Measurements from ENCODE around the gene MACROD2. TPM values are rescaled to one million over a fixed set of nuclear protein-coding genes. Genes with fewer than 3 reads are reported as not detected.
A peak's percentile ranks its signal among the peaks of the same experiment; 100 is the strongest.

The MACROD2 gene
- total RNA-seq, 1 experiment from 2014 or later: 1.6 TPM

GRCh38 chr20:14341801-14342200 is 346.5 kb downstream of the MACROD2 start:
- Histone ChIP-seq H2BK20ac (ENCODE audit: low read depth, low read length, poor library complexity, severe bottlenecking) (no peak overlapping the region), H3K4ac (ENCODE audit: low read depth, low read length) (no peak overlapping the region), H3K27ac (ENCODE audit: insufficient read length, low read depth, low read length) (no peak overlapping the region), H4K5ac (ENCODE audit: insufficient read length, low read depth, low read length) (no peak overlapping the region), H3K14ac (ENCODE audit: insufficient read depth, low read length) (no peak overlapping the region), H3K23me2 (ENCODE audit: insufficient read length, low read depth, low read length, poor library complexity, severe bottlenecking) (peaks cover 4% of the 10 kb centered on the region), H3K4me2 (ENCODE audit: insufficient read depth, insufficient read length, low read length) (no peak overlapping the region), H2BK120ac (ENCODE audit: low read depth, low read length, poor library complexity, severe bottlenecking) (no peak overlapping the region), H3K27me3 (ENCODE audit: insufficient read depth, low read length) (no peaks in the 10 kb centered on the region), H3K9ac (ENCODE audit: extremely low read depth, insufficient read length, low read length) (no peak overlapping the region), H2AFZ (ENCODE audit: low read length) (no peak overlapping the region), H2BK15ac (ENCODE audit: low read depth, low read length) (no peak overlapping the region), H4K8ac (replicated peaks; ENCODE audit: insufficient read length, low read depth, low read length) (no peak overlapping the region), H4K91ac (ENCODE audit: insufficient read length, low read depth, low read length) (no peak overlapping the region), H2BK5ac (ENCODE audit: insufficient read length, low read length) (no peak overlapping the region), H3K79me2 (ENCODE audit: insufficient read depth, low read length) (no peaks in the 10 kb centered on the region), H3K9me3 (ENCODE audit: control insufficient read depth, low read depth, low read length) (no peaks in the 10 kb centered on the region), H3K56ac (ENCODE audit: insufficient read length, low read depth, low read length) (no peak overlapping the region), H2AK5ac (ENCODE audit: insufficient read length, low read length) (no peak overlapping the region), H3K18ac (ENCODE audit: insufficient read length, low read depth, low read length) (no peak overlapping the region), H3K23ac (ENCODE audit: insufficient read length, low read depth, low read length) (no peak overlapping the region), H3K79me1 (ENCODE audit: insufficient read depth, low read depth, low read length, poor library complexity, severe bottlenecking) (no peaks in the 10 kb centered on the region), H3T11ph (ENCODE audit: low read length) (no peak overlapping the region), H3K4me1 (ENCODE audit: insufficient read depth, low read length) (no peaks in the 10 kb centered on the region), H4K20me1 (ENCODE audit: control insufficient read depth, insufficient read depth, insufficient read length) (no peaks in the 10 kb centered on the region), H2BK12ac (ENCODE audit: insufficient read length, low read depth, low read length) (no peak overlapping the region)
- H3K27ac Mint-ChIP-seq: peak overlapping the region in 2 of 3 experiments; percentile 51 to 80; a peak in 2 of 7 replicates
- no peaks in the 10 kb centered on the region; a peak in 1 of 7 replicates for H3K36me3 Mint-ChIP-seq (ENCODE audit: insufficient read depth in 1 of 3, low read depth in 3 of 3)
- WGBS (ENCODE audit: extremely low coverage, insufficient read length, low lambda C conversion rate): no CpG with 5 or more reads among the region's 4 CpGs
- H3K9me3 Mint-ChIP-seq: no peaks in the 10 kb centered on the region
- H3K27me3 Mint-ChIP-seq (ENCODE audit: low read depth): no peaks in the 10 kb centered on the region
- TF ChIP-seq, protein P1, sequence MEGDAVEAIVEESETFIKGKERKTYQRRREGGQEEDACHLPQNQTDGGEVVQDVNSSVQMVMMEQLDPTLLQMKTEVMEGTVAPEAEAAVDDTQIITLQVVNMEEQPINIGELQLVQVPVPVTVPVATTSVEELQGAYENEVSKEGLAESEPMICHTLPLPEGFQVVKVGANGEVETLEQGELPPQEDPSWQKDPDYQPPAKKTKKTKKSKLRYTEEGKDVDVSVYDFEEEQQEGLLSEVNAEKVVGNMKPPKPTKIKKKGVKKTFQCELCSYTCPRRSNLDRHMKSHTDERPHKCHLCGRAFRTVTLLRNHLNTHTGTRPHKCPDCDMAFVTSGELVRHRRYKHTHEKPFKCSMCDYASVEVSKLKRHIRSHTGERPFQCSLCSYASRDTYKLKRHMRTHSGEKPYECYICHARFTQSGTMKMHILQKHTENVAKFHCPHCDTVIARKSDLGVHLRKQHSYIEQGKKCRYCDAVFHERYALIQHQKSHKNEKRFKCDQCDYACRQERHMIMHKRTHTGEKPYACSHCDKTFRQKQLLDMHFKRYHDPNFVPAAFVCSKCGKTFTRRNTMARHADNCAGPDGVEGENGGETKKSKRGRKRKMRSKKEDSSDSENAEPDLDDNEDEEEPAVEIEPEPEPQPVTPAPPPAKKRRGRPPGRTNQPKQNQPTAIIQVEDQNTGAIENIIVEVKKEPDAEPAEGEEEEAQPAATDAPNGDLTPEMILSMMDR (conservative IDR thresholded peaks at IDR 0.05): no peak
- H3K4me3 Mint-ChIP-seq: no peak overlapping the region
- no peak for DNase-seq
- H3K4me1 Mint-ChIP-seq: peaks cover 9 to 11% of the 10 kb centered on the region in 2 experiments; a peak in 3 of 4 replicates

Measured in H9 (cell line).